HepG2 (cell line): ENCODE data around the gene DOK7. TPM values are rescaled to one million over a fixed set of nuclear protein-coding genes. Genes with fewer than 3 reads are reported as not detected.

Experiments used
- ARHGAP35 ChIP-seq: sonication (generic); formaldehyde crosslinking; IDR thresholded peaks from 2 replicates; pipeline ENCODE4 v1.9.0; 2022; ENCODE audit warnings: mild to moderate bottlenecking, inconsistent platforms, moderate library complexity, missing genetic modification reagents, borderline replicate concordance
- ARID2 ChIP-seq: sonication (generic); formaldehyde crosslinking; IDR thresholded peaks from 2 replicates; pipeline ENCODE4 v1.8.1; 2022; ENCODE audit warnings: mild to moderate bottlenecking, missing genetic modification reagents, borderline replicate concordance
- DNMT3B ChIP-seq: conservative IDR thresholded peaks from 2 replicates; pipeline ENCODE4 v1.6.1; 2016; ENCODE audit warnings: missing biosample characterization, control low read depth
- FUBP1 ChIP-seq: sonication (generic); formaldehyde crosslinking; IDR thresholded peaks from 2 replicates; pipeline ENCODE4 v1.5.1; 2020; ENCODE audit warnings: missing genetic modification reagents, mild to moderate bottlenecking, borderline replicate concordance
- GABPB1 ChIP-seq: IDR thresholded peaks from 2 replicates; pipeline ENCODE4 v1.6.1; 2016; ENCODE audit warnings: mild to moderate bottlenecking, missing genetic modification reagents, moderate library complexity, missing compliant biosample characterization
- GPN1 ChIP-seq: sonication (generic); formaldehyde crosslinking; IDR thresholded peaks from 2 replicates; pipeline ENCODE4 v1.5.1; 2020; ENCODE audit warnings: missing genetic modification reagents, borderline replicate concordance
- GTF3A ChIP-seq: sonication (generic); formaldehyde crosslinking; conservative IDR thresholded peaks from 2 replicates; pipeline ENCODE4 v1.4.0; 2020; ENCODE audit warnings: mild to moderate bottlenecking, missing genetic modification reagents
- KDM5A ChIP-seq: fragments of 200-600 bp; sonication (generic); IDR thresholded peaks from 2 replicates; pipeline ENCODE4 v1.7.0; 2018; ENCODE audit warnings: antibody characterized with exemption, mild to moderate bottlenecking, low read length, borderline replicate concordance
- KMT2B ChIP-seq: IDR thresholded peaks from 2 replicates; pipeline ENCODE4 v1.6.1; 2016; ENCODE audit warnings: missing genetic modification reagents, missing compliant biosample characterization
- MATR3 ChIP-seq: sonication (generic); formaldehyde crosslinking; IDR thresholded peaks from 2 replicates; pipeline ENCODE4 v1.4.0; 2020; ENCODE audit warnings: missing genetic modification reagents
- POLR2AphosphoS5 ChIP-seq: IDR thresholded peaks from 2 replicates; pipeline ENCODE4 v1.6.1; 2012; ENCODE audit warnings: low read depth, low read length
- RBFOX2 ChIP-seq: fragments of 200-400 bp; formaldehyde crosslinking; IDR thresholded peaks from 2 replicates; pipeline ENCODE4 v1.6.1; 2017; ENCODE audit warnings: low read depth, mild to moderate bottlenecking, low read length
- SATB2 ChIP-seq: sonication (generic); formaldehyde crosslinking; IDR thresholded peaks from 2 replicates; pipeline ENCODE4 v1.5.0; 2020; ENCODE audit warnings: missing genetic modification reagents
- SCMH1 ChIP-seq: sonication (generic); formaldehyde crosslinking; IDR thresholded peaks from 2 replicates; pipeline ENCODE4 v1.9.0; 2021; ENCODE audit warnings: missing genetic modification reagents, mild to moderate bottlenecking, borderline replicate concordance
- TAF15 ChIP-seq: fragments of 200-400 bp; formaldehyde crosslinking; IDR thresholded peaks from one replicate; pipeline ENCODE4 v1.6.1; 2018; ENCODE audit warnings: mild to moderate bottlenecking, low read depth, low read length; ENCODE audit not compliant: poor library complexity, severe bottlenecking
- ZEB1 ChIP-seq: IDR thresholded peaks from 2 replicates; pipeline ENCODE4 v1.6.1; 2012; ENCODE audit warnings: mild to moderate bottlenecking, low read depth, inconsistent platforms; ENCODE audit not compliant: insufficient replicate concordance
- ZFP37 ChIP-seq: sonication (generic); formaldehyde crosslinking; IDR thresholded peaks from 2 replicates; pipeline ENCODE4 v1.4.0; 2020; ENCODE audit warnings: missing genetic modification reagents, borderline replicate concordance
- ZGPAT ChIP-seq: IDR thresholded peaks from 2 replicates; pipeline ENCODE4 v1.6.1; 2016; ENCODE audit warnings: mild to moderate bottlenecking
- ZNF124 ChIP-seq: sonication (generic); formaldehyde crosslinking; IDR thresholded peaks from 2 replicates; pipeline ENCODE4 v1.4.0; 2020; ENCODE audit warnings: missing genetic modification reagents
- ZNF597 ChIP-seq: sonication (generic); formaldehyde crosslinking; IDR thresholded peaks from 2 replicates; pipeline ENCODE4 v1.5.0; 2020; ENCODE audit warnings: missing genetic modification reagents
- polyA plus RNA-seq, 8 experiments: library from polyadenylated mRNA; depleted of rRNA in 3 of 8; stranded (reverse) in 7 of 8; unstranded in 1 of 8; fragments of >200 nt; fragmentation: Illumina TruSeq in 4 of 8; extraction: Trizol in 4 of 8; gene quantifications; 2 replicates each; pipeline versions ENCODE4 v1.2.1 to v1.2.3, GENCODE V29; 2011 to 2016; ENCODE audit warnings: low read depth in 4 of 8, missing spikeins in 1 of 8, mixed read lengths in 1 of 8; ENCODE audit not compliant: insufficient read depth in 1 of 8
- total RNA-seq, 5 experiments: library from RNA; depleted of rRNA; stranded (reverse); fragments of >200 nt; fragmentation: Illumina TruSeq; extraction: Trizol; gene quantifications; 2 replicates each; pipeline ENCODE4 v1.2.3, GENCODE V29; 2016; ENCODE audit warnings: low read depth in 1 of 5
- TF ChIP-seq, protein P1 (sequence below): sonication (generic); formaldehyde crosslinking; IDR thresholded peaks from 2 replicates; pipeline ENCODE4 v1.4.0; 2020; ENCODE audit warnings: missing genetic modification reagents

Gene DOK7
- total and polyA plus RNA-seq, 2 of the 13 experiments (the other 11 are each of a cell fraction or from before 2014, with no cell fraction given) = 0.03 to 0.07 TPM

GRCh38 chr4:3441501-3442459, 21.3 kb upstream of the DOK7 start, which contains the start of gene HGFAC (continued):
- TF ChIP-seq, protein P1, sequence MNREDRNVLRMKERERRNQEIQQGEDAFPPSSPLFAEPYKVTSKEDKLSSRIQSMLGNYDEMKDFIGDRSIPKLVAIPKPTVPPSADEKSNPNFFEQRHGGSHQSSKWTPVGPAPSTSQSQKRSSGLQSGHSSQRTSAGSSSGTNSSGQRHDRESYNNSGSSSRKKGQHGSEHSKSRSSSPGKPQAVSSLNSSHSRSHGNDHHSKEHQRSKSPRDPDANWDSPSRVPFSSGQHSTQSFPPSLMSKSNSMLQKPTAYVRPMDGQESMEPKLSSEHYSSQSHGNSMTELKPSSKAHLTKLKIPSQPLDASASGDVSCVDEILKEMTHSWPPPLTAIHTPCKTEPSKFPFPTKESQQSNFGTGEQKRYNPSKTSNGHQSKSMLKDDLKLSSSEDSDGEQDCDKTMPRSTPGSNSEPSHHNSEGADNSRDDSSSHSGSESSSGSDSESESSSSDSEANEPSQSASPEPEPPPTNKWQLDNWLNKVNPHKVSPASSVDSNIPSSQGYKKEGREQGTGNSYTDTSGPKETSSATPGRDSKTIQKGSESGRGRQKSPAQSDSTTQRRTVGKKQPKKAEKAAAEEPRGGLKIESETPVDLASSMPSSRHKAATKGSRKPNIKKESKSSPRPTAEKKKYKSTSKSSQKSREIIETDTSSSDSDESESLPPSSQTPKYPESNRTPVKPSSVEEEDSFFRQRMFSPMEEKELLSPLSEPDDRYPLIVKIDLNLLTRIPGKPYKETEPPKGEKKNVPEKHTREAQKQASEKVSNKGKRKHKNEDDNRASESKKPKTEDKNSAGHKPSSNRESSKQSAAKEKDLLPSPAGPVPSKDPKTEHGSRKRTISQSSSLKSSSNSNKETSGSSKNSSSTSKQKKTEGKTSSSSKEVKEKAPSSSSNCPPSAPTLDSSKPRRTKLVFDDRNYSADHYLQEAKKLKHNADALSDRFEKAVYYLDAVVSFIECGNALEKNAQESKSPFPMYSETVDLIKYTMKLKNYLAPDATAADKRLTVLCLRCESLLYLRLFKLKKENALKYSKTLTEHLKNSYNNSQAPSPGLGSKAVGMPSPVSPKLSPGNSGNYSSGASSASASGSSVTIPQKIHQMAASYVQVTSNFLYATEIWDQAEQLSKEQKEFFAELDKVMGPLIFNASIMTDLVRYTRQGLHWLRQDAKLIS (CRISPR knock-in tag) = no peak
- TF ChIP-seq MATR3 = no peak
- peak; percentile 79 for TF ChIP-seq RBFOX2
- no peak for TF ChIP-seq ARID2 (CRISPR knock-in tag)
- TF ChIP-seq ZNF124 = no peak
- no peak for TF ChIP-seq SCMH1
- TF ChIP-seq FUBP1 (CRISPR knock-in tag) = no peak
- TF ChIP-seq DNMT3B (CRISPR knock-in tag) = no peak
- peak; percentile 56; the same call in 1 of the 2 replicates for TF ChIP-seq POLR2AphosphoS5
- no peak for TF ChIP-seq GPN1 (CRISPR knock-in tag)
- no peak for TF ChIP-seq ZNF597
- TF ChIP-seq ZGPAT (CRISPR knock-in tag) = peak; percentile 29; the same call in 1 of the 2 replicates
- no peak for TF ChIP-seq TAF15
- TF ChIP-seq KDM5A = no peak
- TF ChIP-seq SATB2 (CRISPR knock-in tag) = no peak
- peak; percentile 64; the same call in 1 of the 2 replicates for TF ChIP-seq GABPB1 (CRISPR knock-in tag)
- TF ChIP-seq KMT2B (CRISPR knock-in tag) = no peak
- no peak for TF ChIP-seq GTF3A
- no peak for TF ChIP-seq ZFP37
- no peak for TF ChIP-seq ARHGAP35 (CRISPR knock-in tag)
- peak; percentile 90 for TF ChIP-seq ZEB1
